HL-60 (cell line): ENCODE data around the gene SHMT1.

Source experiments
- DNase-seq, 2 experiments: peaks; one replicate each; pipeline ENCODE4 v3.0.0-alpha.2; 2010 to 2020; ENCODE audit warnings: low read depth in 1 of 2, low spot score in 1 of 2
- H3K27ac ChIP-seq: fragments of 250-450 bp; sonication (Bioruptor Pico); replicated peaks from 2 replicates; pipeline ENCODE4 v1.5.1; 2020; ENCODE audit warnings: mild to moderate bottlenecking, moderate library complexity
- H3K27me3 ChIP-seq: fragments of 250-450 bp; sonication (Bioruptor Pico); 2 replicates; pipeline ENCODE4 v1.5.1; 2021; ENCODE audit warnings: mild to moderate bottlenecking, moderate library complexity; ENCODE audit not compliant: insufficient read depth, poor library complexity, severe bottlenecking
- H3K4me3 ChIP-seq: replicated peaks from 2 replicates; pipeline ENCODE4 v1.5.1; 2011; ENCODE audit warnings: mild to moderate bottlenecking, control low read depth, low read length; ENCODE audit not compliant: insufficient read depth
- CTCF ChIP-seq: IDR thresholded peaks from one replicate; pipeline ENCODE4 v1.5.1; 2011; ENCODE audit warnings: low read length, control low read depth, inconsistent platforms; ENCODE audit not compliant: insufficient read depth
- GABPA ChIP-seq: IDR thresholded peaks from 2 replicates; pipeline ENCODE4 v1.6.1; 2012; ENCODE audit warnings: low read depth
- POLR2AphosphoS5 ChIP-seq: IDR thresholded peaks from 2 replicates; pipeline ENCODE4 v1.6.1; 2012; ENCODE audit warnings: low read depth
- REST ChIP-seq: IDR thresholded peaks from 2 replicates; pipeline ENCODE4 v1.6.1; 2012; ENCODE audit warnings: low read depth; ENCODE audit not compliant: insufficient replicate concordance
- SPI1 ChIP-seq: IDR thresholded peaks from 2 replicates; pipeline ENCODE4 v1.6.1; 2012; ENCODE audit warnings: low read depth, mild to moderate bottlenecking, borderline replicate concordance

Gene SHMT1

GRCh38 chr17:18370761-18371160 lies 7.4 kb upstream of the SHMT1 start:
- no peak for TF ChIP-seq CTCF
- TF ChIP-seq SPI1 = no peak
- TF ChIP-seq REST = no peak
- no peak for TF ChIP-seq GABPA
- no peak for TF ChIP-seq POLR2AphosphoS5

GRCh38 chr17:18368946-18369345 lies 5.6 kb upstream of the SHMT1 start:
- Histone ChIP-seq H3K27ac (no peak overlapping the region), H3K4me3 (no peak overlapping the region), H3K27me3 (no peaks in the 10 kb centered on the region)
- no peak for DNase-seq
- TF ChIP-seq SPI1 (no peak), REST (no peak), GABPA (no peak), CTCF (no peak), POLR2AphosphoS5 (no peak)

More at GRCh38 chr17:18370761-18371160, 7.4 kb upstream of the SHMT1 start:
- Histone ChIP-seq H3K27ac (no peak overlapping the region), H3K4me3 (no peak overlapping the region), H3K27me3 (no peaks in the 10 kb centered on the region)
- DNase-seq = no peak

- Histone ChIP-seq H3K4me3 (no peak overlapping the region), H3K27me3 (no peaks in the 10 kb centered on the region), H3K27ac (no peak overlapping the region)
- no peak for TF ChIP-seq SPI1
- TF ChIP-seq CTCF = no peak
- TF ChIP-seq REST = no peak
- TF ChIP-seq GABPA = no peak
- no peak for TF ChIP-seq POLR2AphosphoS5
- no peak for DNase-seq
These were observed 816 bp upstream of the SHMT1 start for GRCh38 chr17:18364166-18364565.
